ENCODE measurements around the gene C3orf52. TPM values are rescaled to one million over a fixed set of nuclear protein-coding genes. Genes with fewer than 3 reads are reported as not detected.

C3orf52 gene
- total RNA-seq, 1 experiment from 2014 or later: 6.2 TPM

DNA sequence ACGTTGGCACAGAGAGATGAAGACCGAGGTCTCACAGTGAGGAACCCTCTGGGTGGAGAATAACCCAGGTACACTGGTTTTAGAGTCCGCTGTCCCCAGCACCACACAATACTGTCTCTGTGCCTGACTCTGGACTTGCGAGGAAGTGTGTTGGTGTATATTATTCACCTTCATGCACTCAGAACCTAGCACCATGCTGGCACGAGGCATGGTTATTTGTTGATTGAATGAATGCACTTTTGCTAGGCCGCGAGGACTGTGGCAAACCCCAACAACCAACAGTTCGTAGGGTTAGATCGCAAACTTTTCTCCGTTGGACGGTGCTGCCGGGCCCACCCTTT is 484 bp upstream of the C3orf52 start:
- DNase-seq (ENCODE audit: low read depth): no peak

DNA sequence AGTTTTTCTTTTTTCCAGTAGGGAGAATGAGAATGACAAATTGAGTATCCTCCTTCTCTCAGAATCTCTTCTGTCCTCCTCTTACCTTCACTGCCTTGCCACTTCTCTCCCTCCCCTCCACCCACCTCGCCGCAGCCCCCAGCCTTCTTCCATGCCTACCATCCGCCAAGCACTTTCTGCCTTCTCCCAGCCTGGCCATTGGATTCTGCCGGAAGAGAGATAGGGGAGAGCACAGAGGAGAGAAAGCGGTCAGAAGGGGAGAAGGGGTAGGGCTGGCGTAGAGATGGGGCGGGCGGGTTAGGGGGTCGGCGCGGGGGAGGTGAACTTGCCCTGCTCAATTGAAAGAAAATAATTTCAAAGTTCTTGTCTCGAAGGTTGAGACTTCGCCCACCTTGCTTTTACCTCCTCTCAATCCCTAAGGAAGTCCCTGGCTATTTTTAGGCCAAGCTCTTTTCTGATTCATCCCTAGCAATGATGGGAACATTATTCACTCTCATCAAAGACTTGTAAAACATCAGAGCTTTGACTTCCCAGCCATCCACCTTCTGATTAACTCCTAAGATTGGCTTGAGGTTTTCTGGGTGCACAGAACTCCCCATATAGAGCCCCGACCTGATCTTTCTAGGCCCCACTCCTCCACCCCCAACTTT is 811 bp downstream of the C3orf52 start:
- peak; percentile 56 for DNase-seq (ENCODE audit: low read depth)

DNA sequence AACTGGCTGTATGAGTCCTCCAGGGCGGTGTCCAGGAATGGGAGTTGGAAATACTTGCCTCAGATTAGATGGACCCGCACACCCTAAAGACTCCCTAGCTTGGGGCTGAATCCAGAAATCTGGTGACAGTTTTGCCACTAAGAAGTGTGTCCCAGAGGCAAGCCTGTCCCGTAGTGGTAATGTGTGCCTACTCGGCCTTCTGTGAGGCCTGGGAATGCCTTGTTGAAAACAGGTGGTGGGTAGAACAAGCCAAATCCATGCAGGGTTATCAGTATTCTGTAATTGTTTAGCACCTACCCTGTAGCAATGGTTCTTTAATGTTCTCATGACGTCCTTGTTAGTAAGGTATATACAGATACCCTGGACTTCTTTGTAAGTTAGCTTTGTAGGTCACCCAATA is 1.6 kb downstream of the C3orf52 start:
- no peak for DNase-seq (ENCODE audit: low read depth)

DNA sequence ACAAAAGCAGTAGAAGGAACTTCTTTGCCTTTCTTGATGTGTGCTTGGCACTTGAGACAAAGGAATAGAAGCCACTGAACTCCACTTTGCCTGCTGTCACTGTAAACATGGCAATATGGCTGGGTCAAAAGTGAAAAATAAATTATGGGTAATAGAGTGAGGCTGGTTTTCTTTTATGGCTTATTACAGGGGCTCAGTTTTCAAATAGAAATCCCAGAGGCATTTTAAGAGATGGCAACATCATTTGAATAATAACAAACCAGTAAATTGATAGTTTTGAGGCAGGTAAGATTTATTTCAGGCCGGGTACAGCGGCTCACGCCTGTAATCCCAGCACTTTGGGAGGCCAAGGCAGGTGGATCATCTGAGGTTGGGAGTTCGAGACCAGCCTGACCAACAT is 2.8 kb downstream of the C3orf52 start:
- no peak for DNase-seq (ENCODE audit: low read depth)

DNA sequence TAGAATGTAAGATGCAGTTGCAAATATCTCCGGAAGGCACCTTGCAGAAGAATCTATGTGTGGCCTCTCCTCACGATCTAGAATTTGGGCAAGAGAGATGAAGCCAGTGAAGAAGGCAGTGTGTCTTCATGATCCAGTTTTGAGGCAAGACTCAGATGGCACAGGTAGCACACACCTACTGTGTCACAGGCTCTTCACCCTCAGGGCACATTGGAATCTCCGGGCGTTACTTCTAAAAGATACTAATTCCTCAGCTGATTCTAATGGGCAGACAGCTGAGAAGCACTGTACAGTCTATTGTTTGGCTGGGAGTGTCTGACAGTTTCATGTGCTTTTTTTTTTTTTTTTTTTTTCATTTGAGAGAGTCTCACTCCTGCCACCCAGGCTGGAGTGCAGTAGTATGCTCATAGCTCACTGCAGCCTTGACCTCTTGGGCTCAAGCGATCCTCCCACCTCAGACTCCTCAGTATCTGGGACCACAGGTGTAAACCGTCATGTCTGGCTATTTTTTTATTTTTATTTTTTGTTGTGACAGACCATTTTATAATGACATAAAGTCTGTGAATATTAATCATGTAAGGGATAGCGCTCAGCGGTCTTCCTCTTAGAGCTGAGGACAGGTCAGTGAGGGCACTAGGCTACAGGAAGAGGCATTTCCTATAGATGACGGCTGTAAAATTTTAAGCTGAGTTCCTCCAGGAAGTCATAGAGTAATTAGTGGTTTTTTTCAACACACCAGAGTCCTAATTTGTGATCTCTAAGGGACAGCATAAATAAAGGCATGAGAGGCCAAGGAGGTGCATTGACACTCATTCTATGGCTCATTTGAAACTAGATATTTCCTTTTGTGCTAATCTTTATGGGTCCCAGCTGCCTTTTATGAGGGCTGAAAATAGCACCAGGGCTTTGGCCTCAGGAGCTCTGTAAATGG is 4.0 kb downstream of the C3orf52 start:
- no peak for DNase-seq (ENCODE audit: low read depth)

DNA sequence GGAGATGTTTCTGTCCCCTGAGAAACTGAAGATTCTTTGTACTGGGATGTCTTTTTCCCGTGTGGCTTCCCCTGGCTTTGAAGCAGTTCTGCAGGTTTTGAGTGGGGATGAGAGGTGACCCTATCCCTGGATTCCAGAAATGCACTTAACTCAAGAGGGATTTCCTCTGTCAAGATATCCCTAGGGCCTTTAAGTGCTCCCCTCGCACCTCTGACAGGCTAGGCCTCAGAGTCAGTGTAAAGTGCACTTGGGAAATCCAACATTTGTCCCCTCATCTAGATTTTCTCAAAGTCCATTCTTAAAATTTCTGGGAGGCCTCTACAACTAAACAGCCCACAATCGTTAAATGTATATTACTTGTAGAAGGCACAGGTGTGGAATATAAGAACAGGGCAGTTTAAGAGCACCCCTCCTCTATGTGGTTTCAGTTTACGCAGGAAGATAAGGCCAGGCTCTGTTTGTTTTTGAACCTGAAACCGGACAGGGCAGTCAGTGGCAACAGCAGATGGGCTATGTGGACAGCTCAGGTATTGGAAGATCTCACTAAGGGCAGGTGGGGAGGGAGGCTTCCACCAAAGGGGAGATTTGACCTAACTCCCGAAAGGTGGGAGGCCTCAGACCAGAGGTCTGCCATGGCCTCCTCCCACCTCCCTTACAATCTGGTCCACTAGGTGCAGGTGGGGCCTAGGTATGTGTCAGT is 4.8 kb downstream of the C3orf52 start:
- no peak for DNase-seq (ENCODE audit: low read depth)

DNA sequence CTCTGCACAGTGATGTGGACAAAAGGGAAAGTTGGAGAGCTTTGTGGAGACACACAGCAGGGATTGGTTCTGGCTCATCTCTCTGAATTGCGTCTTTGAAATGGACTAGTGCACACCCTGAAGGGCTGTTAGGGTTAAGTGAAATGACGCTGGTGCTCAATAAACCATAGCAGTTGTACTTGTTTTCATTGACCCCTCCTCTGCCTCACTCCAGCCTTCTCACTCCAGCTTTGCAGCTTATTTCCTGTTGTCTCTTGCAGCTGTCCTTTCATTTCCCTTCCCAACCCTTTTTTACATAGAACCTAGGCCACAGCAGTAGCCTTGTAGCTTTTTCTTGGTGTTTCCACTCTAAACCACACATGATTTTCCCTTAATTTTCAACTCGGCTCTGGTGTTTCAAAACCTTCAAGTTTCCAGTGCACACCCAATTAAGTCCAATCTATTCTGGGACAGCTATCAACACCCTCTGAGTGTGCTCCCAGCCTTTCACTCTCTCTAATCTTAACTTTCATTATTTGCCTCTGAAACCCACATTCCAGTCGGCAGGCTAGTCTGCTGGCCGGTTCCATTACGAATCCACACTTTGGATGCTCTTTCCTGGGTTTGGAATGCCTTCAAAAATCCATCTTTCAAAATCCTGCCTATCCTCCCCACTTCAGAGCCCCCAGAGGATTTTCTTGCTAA is 6.4 kb downstream of the C3orf52 start:
- DNase-seq (ENCODE audit: low read depth): peak; percentile 80

DNA sequence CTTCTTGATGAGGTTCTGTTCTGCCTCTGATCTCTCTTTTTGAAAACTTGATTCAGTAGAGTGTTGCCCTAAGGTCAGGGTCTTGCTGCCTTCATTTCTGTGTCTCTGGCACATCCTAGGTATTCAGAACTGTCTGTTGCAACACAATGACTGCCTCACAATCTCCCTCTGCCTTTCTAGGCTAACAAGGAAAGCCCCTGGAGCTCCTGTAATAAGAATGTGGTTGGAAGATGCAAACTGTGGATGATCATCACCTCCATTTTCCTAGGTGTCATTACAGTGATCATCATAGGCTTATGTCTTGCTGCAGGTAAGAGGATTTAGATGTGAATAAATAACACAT is 7.0 kb downstream of the C3orf52 start:
- no peak for DNase-seq (ENCODE audit: low read depth)

DNA sequence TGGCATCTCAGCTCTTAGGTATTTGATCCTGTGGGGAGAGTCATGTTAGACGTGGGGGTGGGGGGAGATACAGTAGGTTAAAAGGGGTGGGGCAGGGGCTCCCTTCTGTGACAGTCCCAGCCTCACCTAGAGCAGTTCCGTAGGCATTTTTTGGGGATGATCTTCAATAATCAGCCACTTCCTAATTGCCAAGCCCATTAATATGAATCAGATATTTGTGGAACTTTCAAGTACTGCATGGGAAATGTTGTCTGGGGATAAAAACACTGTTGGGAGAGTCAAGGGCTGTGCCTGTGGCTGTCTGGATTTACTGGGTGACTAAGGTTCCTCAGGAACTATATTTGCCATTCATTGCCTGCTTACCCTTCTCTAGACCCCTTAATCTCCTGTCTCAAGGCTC is 9.5 kb downstream of the C3orf52 start:
- no peak for DNase-seq (ENCODE audit: low read depth)

DNA sequence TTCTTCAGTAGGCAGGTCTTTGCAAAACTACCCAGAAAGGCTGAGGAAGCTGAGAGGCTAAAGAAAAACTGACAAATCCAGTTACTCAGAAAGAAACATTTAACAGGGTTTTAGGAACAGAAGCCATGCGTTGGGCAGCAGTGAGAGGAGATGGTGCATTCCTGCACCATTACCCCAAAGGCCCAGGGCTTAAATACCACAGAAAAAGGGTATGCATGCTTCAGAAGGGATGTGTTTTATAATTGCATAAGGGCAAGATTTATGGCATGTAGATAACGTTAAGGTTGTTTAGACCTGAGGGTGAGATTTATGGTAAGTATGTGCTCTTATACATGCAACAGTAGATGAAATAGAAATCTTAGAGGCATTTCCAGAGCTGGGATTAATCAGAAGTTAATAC is 10.0 kb downstream of the C3orf52 start:
- no peak for DNase-seq (ENCODE audit: low read depth)

DNA sequence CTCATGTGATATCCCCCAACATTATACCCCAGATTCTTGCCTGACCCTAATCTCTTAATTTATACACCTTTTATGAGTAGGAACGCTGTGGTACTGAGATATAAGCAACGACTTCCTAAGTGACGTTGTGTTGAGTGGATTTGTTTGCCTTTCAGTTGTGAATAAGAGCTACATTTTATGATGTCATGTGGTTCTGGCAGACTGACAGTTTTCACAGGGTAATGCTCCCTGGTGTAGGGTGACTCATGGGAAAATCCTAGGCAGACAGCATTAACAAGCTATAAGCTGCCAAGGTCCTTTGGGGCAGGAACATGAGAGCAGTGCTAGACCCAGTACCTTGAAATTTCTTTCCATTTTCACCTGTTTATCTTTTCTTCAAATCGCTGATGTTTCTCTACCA is 11.2 kb downstream of the C3orf52 start:
- peak; percentile 98 for DNase-seq (ENCODE audit: low read depth)

DNA sequence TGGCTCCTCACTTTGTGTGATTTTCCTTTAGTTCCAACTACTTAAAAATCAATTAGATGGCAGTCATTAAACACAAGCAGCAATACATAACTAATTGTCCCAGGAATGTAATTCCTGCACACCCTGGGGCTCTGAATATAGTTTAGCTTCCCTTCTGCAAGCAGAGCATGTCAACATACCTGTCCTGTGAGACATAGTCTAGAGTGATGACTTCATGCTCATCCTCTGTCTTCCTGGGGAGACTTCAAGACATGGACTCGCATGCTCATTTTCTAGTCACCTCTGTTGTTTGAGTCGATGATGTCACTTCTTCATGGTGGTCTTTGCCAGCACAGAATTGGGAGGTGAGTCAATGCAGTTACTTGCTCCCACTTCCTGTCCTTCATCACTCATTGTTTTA is 15.7 kb downstream of the C3orf52 start:
- DNase-seq (ENCODE audit: low read depth): peak; percentile 30

DNA sequence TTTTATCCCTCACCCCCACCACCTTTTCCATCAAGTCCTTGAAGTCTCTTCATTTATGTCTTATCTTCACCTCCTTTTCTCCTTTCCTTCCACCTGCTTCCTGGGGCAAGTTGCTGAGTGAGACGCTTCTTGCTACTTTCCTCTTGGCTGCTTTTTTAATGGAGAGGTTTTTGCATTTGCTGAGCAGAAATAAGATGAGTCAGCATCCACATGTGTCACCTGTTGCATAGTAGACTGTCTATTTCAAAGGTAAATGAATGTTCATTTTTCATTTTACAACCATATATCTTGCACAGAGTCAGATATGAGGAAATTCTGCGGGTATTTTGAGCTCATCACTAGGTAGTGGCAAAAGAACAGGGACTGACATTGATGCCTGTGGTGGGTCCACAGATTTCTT is 18.6 kb downstream of the C3orf52 start:
- DNase-seq (ENCODE audit: low read depth): no peak

DNA sequence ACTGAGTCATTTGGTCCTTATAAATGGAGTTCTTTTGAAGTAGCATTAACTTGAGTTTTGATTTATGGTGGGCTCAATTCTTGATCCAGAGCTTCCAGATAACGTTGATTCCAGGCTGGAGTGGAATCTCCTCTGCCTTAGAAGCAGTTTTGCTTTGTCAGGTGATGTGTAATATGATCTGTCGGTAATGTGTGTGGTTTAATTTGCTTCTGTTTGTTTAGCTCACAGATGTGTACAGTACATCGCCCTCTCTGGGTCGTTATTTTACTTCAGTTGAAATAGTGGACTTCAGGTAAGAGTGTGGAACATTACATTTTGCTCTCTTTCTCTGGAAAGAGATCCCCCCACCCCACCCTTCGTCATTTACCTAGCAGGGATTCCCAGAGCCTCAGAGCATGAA is 23.1 kb downstream of the C3orf52 start:
- no peak for DNase-seq (ENCODE audit: low read depth)

DNA sequence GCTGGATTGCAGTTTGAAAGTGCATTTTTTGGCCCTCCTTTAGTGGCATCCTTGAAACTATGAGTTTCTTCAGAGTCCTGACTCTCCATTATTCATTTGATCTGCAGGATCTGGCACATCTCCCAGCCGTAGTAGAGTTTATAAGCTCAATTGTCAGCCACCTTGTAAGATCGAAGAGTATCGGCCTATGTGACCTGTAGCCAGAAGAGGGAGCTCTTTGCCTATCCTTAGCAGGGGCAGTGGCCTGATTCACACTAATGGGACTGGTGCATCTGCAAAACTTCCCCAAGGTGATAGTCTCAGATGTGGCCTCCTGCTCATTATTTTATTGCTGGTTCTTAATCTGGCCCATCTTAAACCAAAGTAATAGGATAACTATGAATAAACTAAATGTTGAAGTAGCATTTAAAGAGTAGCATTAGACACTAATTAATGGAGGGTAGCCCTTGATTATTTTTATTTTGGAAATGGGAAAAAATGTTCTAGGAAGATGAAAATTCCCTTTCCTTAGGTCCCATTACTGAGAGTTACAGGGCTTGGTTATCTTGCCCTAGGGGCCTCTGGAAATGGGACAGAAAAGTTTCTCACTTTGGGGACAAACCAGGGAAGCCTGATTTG is 25.7 kb downstream of the C3orf52 start:
- DNase-seq (ENCODE audit: low read depth): peak; percentile 47

DNA sequence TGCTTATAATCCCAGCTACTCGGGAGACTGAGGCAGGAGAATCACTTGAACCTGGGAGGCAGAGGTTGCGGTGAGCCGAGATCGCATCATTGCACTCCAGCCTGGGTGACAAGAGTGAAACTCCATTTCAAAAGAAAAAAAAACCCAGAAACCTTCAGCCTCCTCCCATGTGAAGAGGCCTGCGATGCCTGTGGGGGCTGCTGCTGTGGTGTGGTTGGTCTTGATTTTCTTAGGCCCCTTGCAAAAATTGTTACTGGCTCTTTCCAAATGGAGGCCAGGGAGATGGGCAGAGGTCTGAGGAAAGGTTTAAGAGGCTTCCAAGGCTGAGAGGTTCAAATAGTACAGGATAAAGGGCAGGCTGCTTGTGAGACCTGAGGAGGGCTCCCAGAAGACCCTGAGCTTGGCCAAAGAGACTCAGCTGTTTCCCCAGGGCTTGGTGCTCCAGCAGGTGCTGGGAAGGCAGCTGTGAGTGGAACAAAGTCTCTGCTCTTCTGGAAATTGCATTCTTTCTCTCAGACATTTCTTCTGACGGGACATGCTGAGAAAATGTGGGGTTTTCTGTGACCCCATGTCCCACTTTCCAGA is 28.5 kb downstream of the C3orf52 start:
- DNase-seq (ENCODE audit: low read depth): no peak

DNA sequence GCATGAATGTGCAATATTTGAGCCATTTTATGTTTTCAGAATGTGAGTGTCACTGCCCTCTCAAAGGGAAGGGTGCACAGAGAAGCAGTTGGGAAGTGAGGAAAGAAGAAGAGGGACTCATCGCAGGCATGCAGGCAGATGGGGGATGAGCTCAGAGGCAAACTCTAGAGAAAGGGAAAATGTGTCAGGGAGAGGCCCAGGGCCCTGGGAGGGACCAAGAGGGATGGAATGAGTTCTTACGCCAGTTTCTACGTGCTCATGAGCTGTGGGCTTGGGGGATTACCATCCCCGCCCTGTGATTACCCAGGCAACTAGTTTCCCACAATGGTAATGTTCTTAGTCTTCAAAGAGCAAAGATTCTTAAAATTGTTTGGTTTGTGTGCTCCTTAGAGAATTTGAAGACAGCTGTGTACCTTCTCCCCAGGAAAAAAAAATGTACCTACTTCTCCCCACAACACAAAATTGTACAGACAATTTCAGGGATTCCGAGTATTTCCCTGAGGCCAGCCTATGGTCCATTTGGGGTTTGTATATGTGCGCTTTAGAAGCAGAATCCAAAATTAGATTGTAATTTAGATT is 29.1 kb downstream of the C3orf52 start:
- no peak for DNase-seq (ENCODE audit: low read depth)

DNA sequence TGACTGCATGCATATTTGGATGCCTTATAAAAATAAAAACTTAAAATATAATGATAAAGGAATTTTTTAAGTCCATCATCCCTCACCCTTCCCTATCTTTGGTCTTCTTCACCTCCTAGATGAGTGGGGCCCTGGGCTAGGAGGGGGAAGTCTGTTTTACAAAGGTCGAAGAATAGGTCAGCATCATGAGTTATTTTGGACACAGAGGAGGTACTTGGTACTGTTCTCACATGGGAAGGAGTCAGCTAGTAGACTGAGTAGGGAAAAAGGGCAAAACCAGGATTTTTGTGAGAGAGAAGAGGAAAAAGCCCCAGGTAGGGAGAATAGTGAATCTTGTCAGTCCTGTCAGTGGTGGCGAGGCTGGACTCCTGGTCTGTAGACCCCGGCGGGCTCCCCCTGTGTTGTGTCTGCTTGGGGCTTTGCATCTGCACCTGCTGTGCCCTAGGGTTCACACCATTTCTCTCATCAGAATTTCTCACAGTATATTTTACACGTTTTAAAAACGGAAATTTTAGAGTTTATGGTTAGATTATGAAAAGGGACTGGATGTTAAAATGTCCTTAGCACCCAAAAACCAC is 29.7 kb downstream of the C3orf52 start:
- no peak for DNase-seq (ENCODE audit: low read depth)

DNA sequence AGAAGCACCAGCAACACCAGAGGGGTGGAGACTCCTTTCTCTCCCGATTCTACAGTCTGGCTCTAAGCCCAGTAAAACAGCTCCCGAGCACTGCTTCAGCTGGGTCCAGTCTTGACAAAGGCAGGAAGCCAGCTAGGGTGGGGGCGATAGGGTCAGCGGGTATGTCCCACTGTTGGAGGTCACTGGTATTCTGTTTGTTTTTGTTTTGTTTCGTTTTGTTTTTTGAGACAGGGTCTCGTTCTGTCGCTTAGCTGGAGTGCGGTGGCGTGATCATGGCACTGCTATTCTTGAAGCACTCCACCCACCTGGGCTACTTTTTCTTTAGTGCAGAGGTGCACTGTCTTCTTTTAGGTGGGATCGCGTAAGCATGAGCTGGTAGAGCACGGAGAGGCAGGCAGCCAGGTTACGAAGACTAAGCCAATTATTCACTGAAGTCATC is 30.6 kb downstream of the C3orf52 start:
- no peak for DNase-seq (ENCODE audit: low read depth)

DNA sequence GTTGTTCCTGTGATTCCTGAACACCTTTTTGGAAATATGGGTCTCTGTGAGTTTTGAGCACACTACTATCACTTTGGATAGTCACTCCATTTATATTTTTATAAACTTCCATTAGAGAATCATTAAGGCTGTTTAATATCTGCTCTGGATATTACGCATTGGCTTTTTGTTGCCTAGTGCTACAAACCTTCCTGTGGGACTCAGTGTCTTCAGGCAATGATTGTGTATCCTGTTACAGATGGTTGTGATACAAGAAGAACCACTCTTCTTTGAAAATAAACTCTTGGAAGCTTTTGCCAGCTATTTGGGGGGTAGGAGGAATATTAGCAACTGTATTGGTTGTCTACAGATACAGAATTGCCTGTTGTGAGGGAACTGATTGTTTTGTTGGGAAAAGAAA is 31.2 kb downstream of the C3orf52 start:
- DNase-seq (ENCODE audit: low read depth): no peak

All from LHCN-M2 (cell line).